OCI-LY7 (cell line): ENCODE results near the gene ZNF593OS. TPM values are rescaled to one million over a fixed set of nuclear protein-coding genes. Genes with fewer than 3 reads are reported as not detected.

ENCODE experiments used
- Bru-seq: library from RNA; stranded (reverse); fragments of 400-500 nt; gene quantifications from one replicate; lab custom pipeline; 2021; lab: Mats Ljungman, UMichigan
- BruChase-seq, 2 experiments: library from RNA; stranded (reverse); fragments of 400-500 nt; gene quantifications; one replicate each; lab custom pipeline; 2021; lab: Mats Ljungman, UMichigan
- BruUV-seq: library from RNA; stranded (reverse); fragments of 400-500 nt; replicated peaks from 2 replicates; lab custom pipeline; 2021; lab: Mats Ljungman, UMichigan
- CTCF ChIA-PET: fragments of 300-600 bp; sonication (Branson Sonifier 250); formaldehyde crosslinking; loops from one replicate; lab custom pipeline; 2022; ENCODE audit warnings: antibody characterized with exemption; ENCODE audit not compliant: unreplicated experiment; lab: Charles Lee
- POLR2A ChIA-PET: fragments of 300-600 bp; sonication (Branson Sonifier 250); formaldehyde crosslinking; loops from one replicate; lab custom pipeline; 2022; ENCODE audit warnings: antibody characterized with exemption; lab: Charles Lee
- DNase-seq: peaks from one replicate; pipeline ENCODE4 v3.0.0-alpha.2; 2015; ENCODE audit warnings: low spot score
- H2AFZ ChIP-seq: fragments of 200-600 bp; sonication (generic), shearing (Covaris generic); 2 replicates; pipeline ENCODE4 v1.6.1; 2014; ENCODE audit warnings: mild to moderate bottlenecking, antibody characterized with exemption, low read length, moderate library complexity
- H3K27ac ChIP-seq: fragments of 200-600 bp; sonication (generic); 2 replicates; pipeline ENCODE4 v1.5.1; 2014; ENCODE audit warnings: mixed run types, low read depth, mild to moderate bottlenecking, moderate library complexity, low read length, inconsistent platforms; ENCODE audit not compliant: poor library complexity, severe bottlenecking
- H3K36me3 ChIP-seq: fragments of 200-600 bp; sonication (generic); 2 replicates; pipeline ENCODE4 v1.6.1; 2014; ENCODE audit warnings: mild to moderate bottlenecking, antibody characterized with exemption, low read length, moderate library complexity, mixed read lengths; ENCODE audit not compliant: insufficient read depth
- H3K4me1 ChIP-seq: fragments of 200-600 bp; sonication (generic); 2 replicates; pipeline ENCODE4 v1.5.1; 2014; ENCODE audit warnings: mild to moderate bottlenecking, low read length; ENCODE audit not compliant: insufficient read depth, poor library complexity, severe bottlenecking
- H3K4me2 ChIP-seq: fragments of 200-600 bp; sonication (generic); 2 replicates; pipeline ENCODE4 v1.6.1; 2014; ENCODE audit warnings: mild to moderate bottlenecking, low read length
- H3K4me3 ChIP-seq: fragments of 200-600 bp; sonication (generic); 2 replicates; pipeline ENCODE4 v1.5.1; 2014; ENCODE audit warnings: mild to moderate bottlenecking, low read depth, low read length; ENCODE audit not compliant: poor library complexity, severe bottlenecking
- H3K79me2 ChIP-seq: fragments of 200-600 bp; sonication (generic); 2 replicates; pipeline ENCODE4 v1.6.1; 2016; ENCODE audit warnings: low read depth, mild to moderate bottlenecking, low read length, moderate library complexity, mixed read lengths; ENCODE audit not compliant: insufficient read depth
- H3K9me2 ChIP-seq: fragments of 200-600 bp; sonication (generic); 2 replicates; pipeline ENCODE4 v1.6.1; 2016; ENCODE audit warnings: mild to moderate bottlenecking, low read length, mixed read lengths; ENCODE audit not compliant: insufficient read depth
- H3K9me3 ChIP-seq: fragments of 200-600 bp; sonication (generic); 2 replicates; pipeline ENCODE4 v1.6.1; 2014; ENCODE audit warnings: mild to moderate bottlenecking, mixed run types, low read length, mixed read lengths
- H4K20me1 ChIP-seq: fragments of 200-600 bp; sonication (generic); 2 replicates; pipeline ENCODE4 v1.6.1; 2014; ENCODE audit warnings: mild to moderate bottlenecking, antibody characterized with exemption, low read length, moderate library complexity, mixed read lengths; ENCODE audit not compliant: insufficient read depth
- CTCF ChIP-seq: fragments of 200-600 bp; sonication (generic); conservative IDR thresholded peaks from 2 replicates; pipeline ENCODE4 v1.5.1; 2014; ENCODE audit warnings: mild to moderate bottlenecking, antibody characterized with exemption, low read length, moderate library complexity, mixed read lengths
- EZH2phosphoT487 ChIP-seq: fragments of 200-600 bp; sonication (generic); IDR thresholded peaks from 2 replicates; pipeline ENCODE4 v1.6.1; 2018; ENCODE audit warnings: low read depth, borderline replicate concordance, mild to moderate bottlenecking, mixed run types, antibody characterized with exemption, low read length, moderate library complexity, mixed read lengths
- intact Hi-C: fragments of 100-400 bp; cut with micrococcal nuclease; formaldehyde crosslinking; loops from one replicate; pipeline ENCODE4 v1.10.0; 2022; ENCODE audit not compliant: unreplicated experiment
- long read RNA-seq: library from polyadenylated mRNA; stranded (forward); transcript quantifications from one replicate; pipeline ENCODE4 v2.0.0, GENCODE V29; 2022
- total RNA-seq, 2 experiments: library from RNA; depleted of rRNA in 1 of 2; stranded (reverse); fragments of >200 nt in 1 of 2; shearing (Covaris generic) in 1 of 2; gene quantifications; 2 replicates each; pipeline ENCODE4 v1.2.3, GENCODE V29; 2014 to 2022

Gene ZNF593OS
- total RNA-seq (2014; rRNA removed; shearing (Covaris generic)), result not detected in 2 replicates
- total RNA-seq (2022), result not detected in 2 replicates
- not detected for Bru-seq, nascent RNA
- BruChase-seq, experiment 1, labeled RNA remaining after a 6-hour chase, result not detected
- BruChase-seq, experiment 2, labeled RNA remaining after a 2-hour chase, result not detected
- long read RNA-seq, result 0 reads

GRCh38 chr1:26171084-26172072, at the start of gene ZNF593OS:
ZNF593OS (minus strand) TSS chr1:26171832; CDS start chr1:26171661, 171 bp downstream.
- Histone ChIP-seq H3K9me2 (no peaks in the 10 kb centered on the region), H3K9me3 (no peaks in the 10 kb centered on the region), H3K4me2 (peak within 1 kb of the TSS; percentile 87), H2AFZ (no peak within 1 kb of the TSS), H3K79me2 (peaks cover 14% of the 10 kb centered on the region), H3K27ac (no peak within 1 kb of the TSS), H3K4me3 (peak within 1 kb of the TSS; percentile 81), H4K20me1 (no peaks in the 10 kb centered on the region), H3K36me3 (peaks cover 22% of the 10 kb centered on the region), H3K4me1 (peaks cover 9% of the 10 kb centered on the region)
- BruUV-seq, result no TSS peak
- ChIA-PET POLR2A (no interaction called here), CTCF (no interaction called here)
- TF ChIP-seq CTCF, result no peak
- TF ChIP-seq EZH2phosphoT487, result no peak
- no peak for DNase-seq
- intact Hi-C loops, result no loop called here

GRCh38 chr1:26221094-26221493, 49.5 kb upstream of the ZNF593OS start:
- no peak for DNase-seq
- no peak for TF ChIP-seq CTCF
- TF ChIP-seq EZH2phosphoT487, result no peak
- Histone ChIP-seq H3K4me1 (no peaks in the 10 kb centered on the region), H3K9me3 (no peaks in the 10 kb centered on the region), H2AFZ (no peak overlapping the region), H3K4me2 (no peak overlapping the region), H3K79me2 (no peaks in the 10 kb centered on the region), H4K20me1 (no peaks in the 10 kb centered on the region; the same call in 1 of the 2 replicates), H3K36me3 (no peaks in the 10 kb centered on the region), H3K9me2 (no peaks in the 10 kb centered on the region), H3K4me3 (no peak overlapping the region), H3K27ac (no peak overlapping the region)
- CTCF ChIA-PET, result no interaction called here
- POLR2A ChIA-PET, result interaction anchor here (0.7 kb wide), 1 partner anchor 162 kb away, joined by 3 read pairs; no protein-coding TSS in a partner anchor
- intact Hi-C loops, result no loop called here
- no TSS peak for BruUV-seq
